A549 treated with Mapracorat at 1 μM for 4 hours (cell line): ENCODE measurements around the gene C5orf34. TPM values are rescaled to one million over a fixed set of nuclear protein-coding genes. Genes with fewer than 3 reads are reported as not detected.

Source experiments
- total RNA-seq: library from RNA; stranded (reverse); fragments of 200-300 nt; extraction: Qiagen RNA extraction; gene quantifications from 5 replicates; pipeline ENCODE4 v1.2.3, GENCODE V29; 2022

C5orf34 gene, protein sequence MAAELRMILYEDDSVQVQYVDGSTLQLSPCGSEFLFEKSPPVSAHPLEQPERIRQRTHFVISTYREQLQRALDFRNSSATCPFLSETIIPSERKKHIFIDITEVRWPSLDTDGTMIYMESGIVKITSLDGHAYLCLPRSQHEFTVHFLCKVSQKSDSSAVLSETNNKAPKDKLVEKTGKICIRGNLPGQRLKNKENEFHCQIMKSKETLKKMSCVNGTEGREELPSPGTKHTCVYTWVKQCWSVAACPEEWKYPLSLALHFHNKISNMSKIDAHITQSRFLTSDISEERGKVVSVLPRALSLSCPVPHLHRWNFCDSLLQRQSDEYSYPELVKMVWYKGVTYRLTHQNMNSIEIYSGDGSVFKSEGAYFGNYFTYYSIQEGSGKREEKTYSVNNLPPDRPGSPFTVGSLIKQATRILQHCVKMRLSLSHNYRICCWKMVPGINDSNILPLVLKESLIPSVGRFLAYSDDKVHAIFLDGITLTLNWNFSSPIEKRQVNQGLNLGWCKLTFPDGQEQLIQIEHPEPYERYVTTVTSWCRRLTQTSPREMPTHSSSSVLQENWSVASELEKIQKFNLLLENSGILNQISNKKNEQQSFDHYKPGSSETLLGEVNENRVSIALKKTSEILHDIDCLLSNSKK
- total RNA-seq = 4.1 to 5.9 TPM (median 4.8 TPM) in 5 replicates

DNA sequence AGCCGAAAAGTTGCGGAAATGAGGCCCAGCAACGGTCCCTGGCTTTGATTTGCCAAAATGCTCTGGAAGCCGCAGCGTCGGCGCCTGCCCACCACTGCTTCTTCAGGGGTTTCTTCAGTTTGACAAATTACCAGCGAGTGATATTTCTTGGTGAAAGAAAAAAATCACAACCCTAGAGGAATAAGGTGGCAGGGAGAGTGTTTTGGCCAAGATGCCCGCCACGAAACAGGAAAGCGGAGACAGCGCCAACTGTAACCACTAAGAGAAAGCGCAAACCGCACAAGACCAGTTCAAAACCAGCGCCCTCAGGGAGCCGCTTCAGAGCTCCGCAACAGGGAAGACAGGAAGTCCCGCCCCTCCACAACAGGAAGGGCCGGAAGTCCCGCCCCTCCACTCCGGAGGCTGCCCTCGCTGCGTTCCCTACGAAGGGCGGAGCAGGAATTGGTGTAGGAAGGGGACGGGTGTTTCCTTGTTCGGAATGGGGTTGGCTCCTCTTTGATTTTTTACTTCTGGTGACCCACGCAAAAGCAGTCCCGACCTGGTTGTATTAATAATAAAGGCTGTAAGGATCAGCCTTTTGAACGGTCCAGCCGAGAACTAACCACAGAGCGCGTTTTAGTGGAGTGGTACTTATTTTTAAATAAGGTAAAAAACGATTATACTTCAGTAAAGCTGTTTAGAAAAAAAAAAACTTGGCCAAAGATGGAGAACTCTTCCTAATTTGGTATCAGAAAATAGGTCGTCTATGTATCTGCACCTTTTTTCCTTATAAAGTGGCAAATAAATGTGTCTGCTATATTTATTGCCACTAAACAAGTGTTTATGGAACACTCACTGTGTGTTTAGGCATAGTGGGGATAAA is at the start of gene C5orf34:
TSS of gene C5orf34 (minus strand) at position 333 of the 862 bp plus-strand sequence. CDS start 5,809 bp downstream, outside the sequence.

DNA sequence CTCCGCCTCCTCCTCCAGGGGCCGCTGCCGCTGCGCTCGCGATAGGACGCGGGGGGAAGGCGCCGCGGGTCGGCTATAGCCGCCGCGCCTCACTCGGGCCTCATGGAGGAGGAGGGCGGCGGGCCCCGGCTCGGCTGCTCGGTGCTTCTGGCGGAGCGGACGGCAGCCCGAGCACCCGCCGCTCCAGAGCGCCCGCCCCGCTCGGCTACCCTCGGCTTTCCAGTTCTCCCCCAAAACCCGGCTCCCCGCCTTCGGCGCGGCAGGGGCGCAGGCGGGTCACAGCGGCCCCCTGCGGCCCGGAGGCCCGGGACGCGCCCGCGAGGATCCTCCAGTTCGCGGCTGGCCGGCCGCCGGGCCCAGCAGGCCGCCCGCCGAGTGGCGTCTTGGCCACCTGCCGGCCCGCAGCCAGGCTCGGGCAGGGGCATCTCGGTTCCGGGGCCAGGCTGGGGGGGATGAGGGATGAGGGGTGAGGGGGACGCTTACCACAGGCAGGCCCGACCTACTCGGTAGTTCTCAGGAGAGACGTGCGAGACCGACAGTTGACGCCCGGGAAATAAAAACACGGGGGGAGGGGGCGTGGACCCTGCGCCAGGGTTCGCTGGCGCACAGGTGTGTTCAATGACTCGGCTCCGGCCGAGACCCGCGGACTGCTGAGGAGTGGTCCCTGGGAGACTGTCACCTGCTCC is 42.1 kb upstream of the C5orf34 start, which contains the start of gene PAIP1:
TSS of gene PAIP1 (minus strand) at position 221 of the 686 bp plus-strand sequence. CDS start 231 bp downstream, outside the sequence.

DNA sequence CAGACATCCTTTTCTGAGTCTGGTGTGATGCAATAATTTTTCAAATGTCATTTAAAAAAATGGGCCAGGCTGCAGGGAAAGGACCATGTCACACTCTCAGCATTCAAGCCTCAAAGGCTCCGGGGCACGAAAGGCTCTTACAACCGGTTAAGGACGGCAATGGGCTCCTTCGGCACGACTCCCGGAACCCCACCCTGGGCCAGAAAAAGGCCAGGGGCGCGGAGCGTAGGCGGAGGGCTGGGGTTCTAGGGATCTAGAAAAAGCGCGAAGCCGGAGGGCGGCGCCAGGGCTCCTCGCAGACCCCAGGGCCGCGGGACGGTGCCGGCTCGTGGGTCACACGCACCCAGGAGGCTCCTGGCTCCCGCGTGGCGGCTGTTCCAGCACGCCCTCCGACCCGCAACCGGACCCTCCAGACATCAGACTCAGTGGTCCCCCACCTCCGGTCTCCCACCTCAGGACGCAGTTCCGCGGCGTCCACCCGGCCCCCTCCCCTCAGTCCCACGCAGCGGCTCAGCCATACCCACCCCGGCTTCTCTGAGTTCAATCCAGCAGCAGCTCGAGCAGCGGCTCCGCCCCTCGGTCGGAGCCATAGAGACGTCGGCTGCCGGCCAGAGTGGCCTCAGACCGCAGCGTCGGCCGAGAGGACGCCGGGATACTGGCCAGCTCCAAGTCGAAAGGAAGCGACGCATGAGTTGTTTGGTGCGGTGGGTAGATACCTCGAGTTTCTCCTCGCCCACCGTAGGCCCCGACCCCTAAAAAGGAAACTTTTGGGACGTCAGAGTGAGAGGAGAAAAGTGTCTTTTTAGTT is 31.4 kb downstream of the C5orf34 start, which contains the start of gene TMEM267:
TSS of gene TMEM267 (minus strand) at position 568 of the 808 bp plus-strand sequence. CDS start 29,896 bp downstream, outside the sequence.

Other genes with a start within 250 kb of the C5orf34 start
- 52.0 to 66.5 TPM (median 56.2 TPM) in 5 replicates for gene HMGCS1, start 201.7 kb downstream of the C5orf34 start, total RNA-seq
- 0.04 to 0.17 TPM (median 0.11 TPM) in 4 of 5 replicates, not detected in the other for gene CCL28, start 102.8 kb downstream of the C5orf34 start, total RNA-seq
- gene TMEM267, start 31.3 kb downstream of the C5orf34 start, total RNA-seq = 15.6 to 23.2 TPM (median 19.2 TPM) in 5 replicates
- 96.8 to 119 TPM (median 109 TPM) in 5 replicates for gene PAIP1, start 41.9 kb upstream of the C5orf34 start, total RNA-seq
- gene NNT, start 88.0 kb upstream of the C5orf34 start, total RNA-seq = 9.7 to 13.3 TPM (median 12.2 TPM) in 5 replicates